NOMO-1 (cell line): ENCODE results near the gene ANKS6.

Experiments
- DNase-seq, 2 experiments: peaks; one replicate each; lab custom pipeline; 2025; ENCODE audit not compliant: unreplicated experiment in 2 of 2; lab: John Stamatoyannopoulos, UW

The ANKS6 gene

GRCh38 chr9:98796364-98797101 lies at the start of gene ANKS6:
Gene ANKS6, minus strand, starts transcription at chr9:98796555. Its CDS starts 64 bp downstream, at chr9:98796491.
- DNase-seq = peak; percentile 58 to 79

- no peak for DNase-seq
Observed at GRCh38 chr9:98846081-98846480, 49.7 kb upstream of the ANKS6 start.

- DNase-seq = no peak
Observed at GRCh38 chr9:98842510-98842909, 46.2 kb upstream of the ANKS6 start.

GRCh38 chr9:98839724-98840123 lies 43.4 kb upstream of the ANKS6 start:
- DNase-seq = no peak

- DNase-seq = no peak
Observed at GRCh38 chr9:98838868-98839565, 42.7 kb upstream of the ANKS6 start.

- DNase-seq = no peak
Observed at GRCh38 chr9:98838155-98838867, 42.0 kb upstream of the ANKS6 start.

GRCh38 chr9:98837516-98837915 lies 41.2 kb upstream of the ANKS6 start:
- no peak for DNase-seq

- no peak for DNase-seq
Observed at GRCh38 chr9:98836206-98836605, 39.9 kb upstream of the ANKS6 start.

- no peak for DNase-seq
Observed at GRCh38 chr9:98834386-98834785, 38.0 kb upstream of the ANKS6 start.

- DNase-seq = no peak
Observed at GRCh38 chr9:98833090-98833956, 37.0 kb upstream of the ANKS6 start.

- DNase-seq = no peak
Observed at GRCh38 chr9:98832768-98833089, 36.4 kb upstream of the ANKS6 start.

- DNase-seq = no peak
Observed at GRCh38 chr9:98831696-98832095, 35.3 kb upstream of the ANKS6 start.

GRCh38 chr9:98830554-98830953 lies 34.2 kb upstream of the ANKS6 start:
- peak; percentile 73 to 89 for DNase-seq

GRCh38 chr9:98829766-98830165 lies 33.4 kb upstream of the ANKS6 start:
- peak in 1 of 2 experiments; percentile 3 for DNase-seq

GRCh38 chr9:98826716-98827115 lies 30.4 kb upstream of the ANKS6 start:
- no peak for DNase-seq

GRCh38 chr9:98825414-98825813 lies 29.1 kb upstream of the ANKS6 start:
- no peak for DNase-seq

- DNase-seq = no peak
Observed at GRCh38 chr9:98823666-98824334, 27.4 kb upstream of the ANKS6 start.

GRCh38 chr9:98822661-98823060 lies 26.3 kb upstream of the ANKS6 start:
- DNase-seq = no peak

GRCh38 chr9:98821831-98822230 lies 25.5 kb upstream of the ANKS6 start:
- no peak for DNase-seq

GRCh38 chr9:98819231-98819630 lies 22.9 kb upstream of the ANKS6 start:
- no peak for DNase-seq
